Placental pericyte (primary cell): ENCODE measurements around the gene COMMD9. TPM values are rescaled to one million over a fixed set of nuclear protein-coding genes. Genes with fewer than 3 reads are reported as not detected.

Source experiments
- total RNA-seq: library from RNA; depleted of rRNA; stranded (reverse); fragments of >200 nt; gene quantifications from 2 replicates; pipeline ENCODE4 v1.2.3, GENCODE V29; 2012

The COMMD9 gene
- 39.2 and 44.0 TPM in 2 replicates for total RNA-seq

GRCh38 chr11:36289226-36289852 lies at the start of gene COMMD9:
COMMD9 (minus strand) TSS chr11:36289424; CDS start chr11:36289412, 12 bp downstream.

GRCh38 chr11:36295926-36296325 lies 6.7 kb upstream of the COMMD9 start, which contains the start of gene PRR5L:
PRR5L (plus strand) TSS chr11:36296288; CDS start chr11:36401122, 104,834 bp downstream.

Other genes starting within 250 kb of the COMMD9 start
- gene PRR5L, start 6.9 kb upstream of the COMMD9 start, total RNA-seq, result 3.1 and 25.6 TPM in 2 replicates
- gene TRAF6, start 220.8 kb upstream of the COMMD9 start, total RNA-seq, result 7.7 and 12.7 TPM in 2 replicates